ENCODE data around the gene KLHL24.
A peak's percentile ranks its signal among the peaks of the same experiment; 100 is the strongest.
"Not testable (repeated sequence)": the region's sequence is repeated elsewhere in the genome, so short reads cannot be mapped to it uniquely, and the experiment has no call there.

Gene KLHL24

GRCh38 chr3:183697610-183698317 is 62.3 kb downstream of the KLHL24 start, which contains the start of gene YEATS2:
YEATS2 (plus strand) TSS chr3:183697797; CDS start chr3:183715163, 17,366 bp downstream.
- peak; percentile 76 for DNase-seq

- peak; percentile 28 for DNase-seq
Measured at GRCh38 chr3:183698318-183698751, 62.9 kb downstream of the KLHL24 start.

- DNase-seq: peak; percentile 10
Measured at GRCh38 chr3:183698756-183699155, 63.3 kb downstream of the KLHL24 start.

GRCh38 chr3:183699238-183699947 is 64.0 kb downstream of the KLHL24 start:
- no peak for DNase-seq

GRCh38 chr3:183701744-183702143 is 66.3 kb downstream of the KLHL24 start:
- DNase-seq: no peak

GRCh38 chr3:183703892-183704291 is 68.5 kb downstream of the KLHL24 start:
- not testable (repeated sequence) for DNase-seq

GRCh38 chr3:183710231-183710630 is 74.8 kb downstream of the KLHL24 start:
- no peak for DNase-seq

GRCh38 chr3:183711516-183711915 is 76.1 kb downstream of the KLHL24 start:
- DNase-seq: no peak

- DNase-seq: no peak
Measured at GRCh38 chr3:183714622-183715021, 79.2 kb downstream of the KLHL24 start.

- DNase-seq: no peak
Measured at GRCh38 chr3:183718012-183718411, 82.6 kb downstream of the KLHL24 start.

GRCh38 chr3:183725387-183725786 is 90.0 kb downstream of the KLHL24 start:
- DNase-seq: no peak

GRCh38 chr3:183728204-183728603 is 92.8 kb downstream of the KLHL24 start:
- DNase-seq: no peak

- no peak for DNase-seq
Measured at GRCh38 chr3:183730361-183730760, 94.9 kb downstream of the KLHL24 start.

- no peak for DNase-seq
Measured at GRCh38 chr3:183731611-183732010, 96.2 kb downstream of the KLHL24 start.

GRCh38 chr3:183733553-183733952 is 98.1 kb downstream of the KLHL24 start:
- DNase-seq: no peak
